HG02623 (cell line): ENCODE data around the gene DPCD.
A peak's percentile ranks its signal among the peaks of the same experiment; 100 is the strongest.

Experiments used
- ATAC-seq: cut with Tn5 transposase; IDR thresholded peaks from one replicate; pipeline ENCODE4 v1.9.1; 2021; ENCODE audit warnings: moderate library complexity; ENCODE audit not compliant: unreplicated experiment

The DPCD gene

GRCh38 chr10:101587725-101588653 lies at the start of gene DPCD, which contains the start of gene POLL:
Gene DPCD, plus strand, starts transcription at chr10:101588321. Its CDS starts 16 bp downstream, at chr10:101588337.
Gene POLL, minus strand, starts transcription at chr10:101588257. Its CDS starts 897 bp downstream, at chr10:101587360.
- ATAC-seq, result peak; percentile 93

GRCh38 chr10:101538446-101538845 lies 49.7 kb upstream of the DPCD start:
- ATAC-seq, result no peak

- ATAC-seq, result no peak
Measured at GRCh38 chr10:101545898-101546297, 42.2 kb upstream of the DPCD start.

GRCh38 chr10:101550965-101551364 lies 37.2 kb upstream of the DPCD start:
- ATAC-seq, result no peak

GRCh38 chr10:101552442-101552841 lies 35.7 kb upstream of the DPCD start:
- no peak for ATAC-seq

- ATAC-seq, result no peak
Measured at GRCh38 chr10:101557541-101557940, 30.6 kb upstream of the DPCD start.

- ATAC-seq, result no peak
Measured at GRCh38 chr10:101558204-101558603, 29.9 kb upstream of the DPCD start.

GRCh38 chr10:101558671-101559595 lies 29.2 kb upstream of the DPCD start:
- no peak for ATAC-seq

- ATAC-seq, result no peak
Measured at GRCh38 chr10:101559596-101560297, 28.4 kb upstream of the DPCD start.

- ATAC-seq, result no peak
Measured at GRCh38 chr10:101560298-101561067, 27.6 kb upstream of the DPCD start.

GRCh38 chr10:101561068-101561915 lies 26.8 kb upstream of the DPCD start:
- ATAC-seq, result no peak

- ATAC-seq, result no peak
Measured at GRCh38 chr10:101562231-101562630, 25.9 kb upstream of the DPCD start.

GRCh38 chr10:101563007-101563406 lies 25.1 kb upstream of the DPCD start:
- no peak for ATAC-seq

GRCh38 chr10:101563497-101564040 lies 24.6 kb upstream of the DPCD start:
- ATAC-seq, result no peak

- ATAC-seq, result no peak
Measured at GRCh38 chr10:101564490-101564991, 23.6 kb upstream of the DPCD start.

- no peak for ATAC-seq
Measured at GRCh38 chr10:101565370-101565900, 22.7 kb upstream of the DPCD start.

GRCh38 chr10:101565936-101566332 lies 22.2 kb upstream of the DPCD start:
- no peak for ATAC-seq
